Endodermal cell (in vitro differentiated cells): ENCODE data around the gene ATXN7L3. TPM values are rescaled to one million over a fixed set of nuclear protein-coding genes. Genes with fewer than 3 reads are reported as not detected.

Experiments
- DNase-seq: peaks from one replicate; pipeline ENCODE4 v3.0.0-alpha.2; 2017
- H3K27ac ChIP-seq: 2 replicates; pipeline ENCODE4 v1.5.1; 2013; ENCODE audit warnings: mild to moderate bottlenecking, low read depth, low read length, moderate library complexity
- H3K27me3 ChIP-seq: 2 replicates; pipeline ENCODE4 v1.6.1; 2013; ENCODE audit warnings: mild to moderate bottlenecking, low read length, moderate library complexity; ENCODE audit not compliant: insufficient read depth, control insufficient read depth, poor library complexity, severe bottlenecking
- H3K36me3 ChIP-seq: 2 replicates; pipeline ENCODE4 v1.7.0; 2013; ENCODE audit warnings: mild to moderate bottlenecking, low read length, moderate library complexity; ENCODE audit not compliant: control insufficient read depth, insufficient read depth
- H3K4me1 ChIP-seq: one replicate; pipeline ENCODE4 v1.7.0; 2013; ENCODE audit warnings: low read length; ENCODE audit not compliant: control insufficient read depth, insufficient read depth
- H3K4me3 ChIP-seq: 2 replicates; pipeline ENCODE4 v1.5.1; 2013; ENCODE audit warnings: mild to moderate bottlenecking, low read length, moderate library complexity
- H3K9ac ChIP-seq: 2 replicates; pipeline ENCODE4 v1.6.1; 2013; ENCODE audit warnings: mild to moderate bottlenecking, low read length, moderate library complexity; ENCODE audit not compliant: poor library complexity, severe bottlenecking; ENCODE audit errors: extremely low read depth
- H3K9me3 ChIP-seq: 2 replicates; pipeline ENCODE4 v1.6.1; 2013; ENCODE audit warnings: mild to moderate bottlenecking, low read length, moderate library complexity; ENCODE audit not compliant: control insufficient read depth
- H3K27ac Mint-ChIP-seq: 2 replicates; pipeline ENCODE4 v1.8.0; 2020; ENCODE audit warnings: mixed read lengths
- H3K27me3 Mint-ChIP-seq: 2 replicates; pipeline ENCODE4 v1.8.0; 2021; ENCODE audit warnings: mild to moderate bottlenecking, mixed read lengths; ENCODE audit not compliant: insufficient read depth
- H3K36me3 Mint-ChIP-seq: 2 replicates; pipeline ENCODE4 v1.8.0; 2020; ENCODE audit warnings: low read depth, mixed read lengths
- H3K4me1 Mint-ChIP-seq: 2 replicates; pipeline ENCODE4 v1.8.0; 2020; ENCODE audit warnings: mixed read lengths
- H3K4me3 Mint-ChIP-seq: 2 replicates; pipeline ENCODE4 v1.8.0; 2020; ENCODE audit warnings: mild to moderate bottlenecking, moderate library complexity, mixed read lengths
- H3K9me3 Mint-ChIP-seq: 2 replicates; pipeline ENCODE4 v1.8.0; 2020; ENCODE audit warnings: mild to moderate bottlenecking, mixed read lengths
- WGBS, 2 experiments: methylation state at CpG; one replicate each; pipeline versions ENCODE4 v1.1.5 to v1.1.7; 2013; ENCODE audit warnings: missing lambda C conversion rate in 2 of 2, mixed read lengths in 1 of 2; ENCODE audit not compliant: insufficient coverage in 1 of 2, insufficient read length in 1 of 2; 5-methylcytosine and 5-hydroxymethylcytosine counted together
- total RNA-seq, 2 donors: library from RNA; stranded (reverse); fragmentation: NEBNext Ultra II Directional in 1 of 2; extraction: Animal tissue kit (Norgen Biotek cat#: 25700) in 1 of 2; gene quantifications; 2 replicates in 1 of 2; 3 replicates in 1 of 2; pipeline ENCODE4 v1.2.1, GENCODE V29; 2021
- TF ChIP-seq, protein P1 (sequence below): fragments of 200-600 bp; sonication (generic); conservative IDR thresholded peaks from 2 replicates; pipeline ENCODE4 v1.5.0; 2021; ENCODE audit warnings: antibody characterized with exemption, mild to moderate bottlenecking

Gene ATXN7L3
- total RNA-seq, 2 donors from 2014 or later: 118 to 144 TPM

DNA sequence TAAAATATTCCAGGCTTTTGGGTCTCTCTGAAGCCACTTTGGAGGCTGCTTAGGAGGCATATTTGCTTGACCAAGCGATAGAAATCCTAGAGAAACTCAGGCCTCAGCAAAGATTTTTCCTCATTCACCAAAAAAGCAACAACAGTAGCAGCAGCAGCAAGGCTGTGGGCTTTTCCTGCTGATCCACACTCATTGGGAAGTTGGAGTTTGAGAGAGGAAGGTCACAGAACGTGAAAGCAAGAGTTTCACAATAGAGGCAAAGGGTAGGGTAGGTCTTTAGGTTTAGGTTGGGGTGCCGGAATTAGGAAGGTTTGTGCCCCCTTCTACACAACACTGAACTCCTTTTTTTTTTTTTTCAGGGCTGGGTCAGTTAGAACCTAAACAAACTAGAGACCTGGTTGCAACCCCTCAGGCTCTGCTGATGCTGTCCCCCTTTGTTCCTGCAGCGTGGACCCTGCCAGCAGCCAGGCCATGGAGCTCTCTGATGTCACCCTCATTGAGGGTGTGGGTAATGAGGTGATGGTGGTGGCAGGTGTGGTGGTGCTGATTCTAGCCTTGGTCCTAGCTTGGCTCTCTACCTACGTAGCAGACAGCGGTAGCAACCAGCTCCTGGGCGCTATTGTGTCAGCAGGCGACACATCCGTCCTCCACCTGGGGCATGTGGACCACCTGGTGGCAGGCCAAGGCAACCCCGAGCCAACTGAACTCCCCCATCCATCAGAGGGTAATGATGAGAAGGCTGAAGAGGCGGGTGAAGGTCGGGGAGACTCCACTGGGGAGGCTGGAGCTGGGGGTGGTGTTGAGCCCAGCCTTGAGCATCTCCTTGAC is 10.9 kb downstream of the ATXN7L3 start:
- Histone ChIP-seq H3K27me3 (no peaks in the 10 kb centered on the region), H3K27ac (no peak overlapping the region), H3K9me3 (no peaks in the 10 kb centered on the region), H3K4me3 (peak overlapping the region; percentile 88), H3K36me3 (peaks cover 36% of the 10 kb centered on the region), H3K9ac (no peak overlapping the region), H3K4me1 (peaks cover 6% of the 10 kb centered on the region)
- Mint-ChIP-seq H3K36me3 (peaks cover 25% of the 10 kb centered on the region), H3K27me3 (no peaks in the 10 kb centered on the region), H3K9me3 (no peaks in the 10 kb centered on the region), H3K4me1 (peaks cover 15% of the 10 kb centered on the region), H3K4me3 (peak overlapping the region; percentile 96), H3K27ac (peak overlapping the region; percentile 99)
- TF ChIP-seq, protein P1, sequence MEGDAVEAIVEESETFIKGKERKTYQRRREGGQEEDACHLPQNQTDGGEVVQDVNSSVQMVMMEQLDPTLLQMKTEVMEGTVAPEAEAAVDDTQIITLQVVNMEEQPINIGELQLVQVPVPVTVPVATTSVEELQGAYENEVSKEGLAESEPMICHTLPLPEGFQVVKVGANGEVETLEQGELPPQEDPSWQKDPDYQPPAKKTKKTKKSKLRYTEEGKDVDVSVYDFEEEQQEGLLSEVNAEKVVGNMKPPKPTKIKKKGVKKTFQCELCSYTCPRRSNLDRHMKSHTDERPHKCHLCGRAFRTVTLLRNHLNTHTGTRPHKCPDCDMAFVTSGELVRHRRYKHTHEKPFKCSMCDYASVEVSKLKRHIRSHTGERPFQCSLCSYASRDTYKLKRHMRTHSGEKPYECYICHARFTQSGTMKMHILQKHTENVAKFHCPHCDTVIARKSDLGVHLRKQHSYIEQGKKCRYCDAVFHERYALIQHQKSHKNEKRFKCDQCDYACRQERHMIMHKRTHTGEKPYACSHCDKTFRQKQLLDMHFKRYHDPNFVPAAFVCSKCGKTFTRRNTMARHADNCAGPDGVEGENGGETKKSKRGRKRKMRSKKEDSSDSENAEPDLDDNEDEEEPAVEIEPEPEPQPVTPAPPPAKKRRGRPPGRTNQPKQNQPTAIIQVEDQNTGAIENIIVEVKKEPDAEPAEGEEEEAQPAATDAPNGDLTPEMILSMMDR: no peak
- 94 to 100% methylated on average over 1 to 11 of the region's 12 CpGs for WGBS, 2 experiments
- no peak for DNase-seq

DNA sequence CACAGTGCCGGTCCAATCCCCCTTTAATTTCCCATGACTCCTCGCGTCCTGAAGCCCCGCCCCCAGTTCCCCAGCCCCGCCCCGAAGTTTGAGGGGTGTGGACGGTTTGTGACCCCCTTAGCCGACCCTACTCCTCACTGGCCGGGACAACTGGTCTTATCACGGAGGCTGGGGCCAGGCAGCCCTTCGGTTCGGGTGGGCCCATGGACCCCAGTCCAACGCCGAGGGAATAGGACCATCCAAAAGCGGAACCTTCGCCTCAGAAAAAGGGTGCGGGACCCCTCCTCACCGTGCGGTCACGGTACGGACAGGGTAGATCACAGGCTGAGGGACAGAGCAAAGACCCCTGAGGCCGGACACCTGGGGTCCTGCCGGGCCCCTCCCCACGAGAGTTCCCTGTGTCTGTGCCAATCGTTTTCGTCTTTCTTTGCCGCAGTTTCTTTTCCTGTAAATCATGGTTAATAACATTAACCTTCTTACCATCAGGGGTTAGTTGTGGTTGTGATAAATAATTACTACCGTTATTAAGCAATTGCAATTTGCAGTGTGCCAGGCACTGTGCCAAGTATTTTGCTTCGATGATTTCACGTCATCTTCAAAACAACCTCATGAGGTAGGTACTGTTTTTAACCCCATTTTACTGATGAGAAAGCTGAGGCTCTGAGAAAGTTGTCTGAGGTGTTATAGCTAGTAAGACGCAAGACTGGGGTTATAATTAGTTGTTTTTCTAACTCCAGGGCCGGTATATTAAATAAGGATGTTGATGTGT is 12.4 kb downstream of the ATXN7L3 start:
- Histone ChIP-seq H3K27ac (no peak overlapping the region), H3K27me3 (no peaks in the 10 kb centered on the region), H3K36me3 (peaks cover 36% of the 10 kb centered on the region), H3K9ac (peak overlapping the region; percentile 72), H3K9me3 (no peaks in the 10 kb centered on the region), H3K4me1 (peaks cover 2% of the 10 kb centered on the region), H3K4me3 (peak overlapping the region; percentile 88)
- H3K4me3 Mint-ChIP-seq: peak overlapping the region; percentile 96
- H3K27me3 Mint-ChIP-seq: no peaks in the 10 kb centered on the region
- H3K4me1 Mint-ChIP-seq: peaks cover 8% of the 10 kb centered on the region
- TF ChIP-seq, protein P1: no peak
- no peaks in the 10 kb centered on the region for H3K9me3 Mint-ChIP-seq
- WGBS, 2 experiments: 11 to 14% methylated on average over 20 to 31 of the region's 32 CpGs
- H3K27ac Mint-ChIP-seq: peak overlapping the region; percentile 99
- peaks cover 28% of the 10 kb centered on the region for H3K36me3 Mint-ChIP-seq
- no peak for DNase-seq

DNA sequence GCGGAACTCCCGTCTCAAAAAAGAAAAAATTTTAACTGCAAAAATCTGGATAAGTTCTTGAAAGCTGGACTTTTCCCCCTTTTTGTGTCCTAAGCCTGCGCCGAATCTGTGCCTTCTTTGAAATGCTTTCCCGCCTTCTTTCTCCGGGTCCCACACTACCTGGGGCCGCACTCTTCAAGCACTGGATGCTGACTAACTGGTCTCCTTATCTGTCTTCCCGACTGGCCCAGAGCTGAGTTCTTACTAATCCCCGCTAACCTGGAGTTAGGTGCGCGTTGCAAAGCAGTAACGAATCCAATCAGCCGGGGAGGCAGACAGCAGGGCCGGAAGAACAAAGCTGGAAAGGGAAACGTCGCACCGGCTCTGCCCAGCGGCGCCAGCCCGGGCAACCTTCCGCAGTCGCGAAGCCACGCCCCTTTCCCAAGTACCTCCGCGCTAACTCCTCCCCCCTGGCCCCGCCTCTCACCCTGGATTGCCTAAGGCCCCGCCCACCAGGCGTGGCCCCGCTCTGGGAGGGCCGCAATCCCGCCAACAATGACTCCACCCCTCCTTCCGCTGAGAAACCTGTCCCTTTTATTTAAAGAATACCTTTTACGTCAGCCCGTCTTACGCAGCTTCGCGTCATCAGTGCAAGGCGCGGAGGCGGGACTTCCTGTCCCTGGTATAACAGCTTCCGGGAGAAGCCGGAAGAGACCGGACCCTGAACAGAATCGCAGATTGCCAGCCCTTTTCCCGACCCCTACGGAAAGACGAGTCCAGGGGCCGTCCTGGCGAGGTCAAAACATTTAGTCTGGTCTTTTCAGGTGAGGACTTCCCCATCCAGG is 13.2 kb downstream of the ATXN7L3 start, which contains the start of gene TMUB2:
Gene TMUB2, plus strand, starts transcription at position 666 of the 824 bp plus-strand sequence. CDS start 737 bp downstream, outside the sequence.
- Mint-ChIP-seq H3K36me3 (peaks cover 36% of the 10 kb centered on the region), H3K4me1 (peaks cover 6% of the 10 kb centered on the region), H3K27me3 (no peaks in the 10 kb centered on the region), H3K9me3 (peaks cover 7% of the 10 kb centered on the region), H3K4me3 (peak within 1 kb of the TSS; percentile 96), H3K27ac (peak within 1 kb of the TSS; percentile 99)
- WGBS, 2 experiments: 0% methylated on average over 35 to 50 of the region's 50 CpGs
- H3K27ac ChIP-seq: peak within 1 kb of the TSS; percentile 96
- H3K36me3 ChIP-seq: peaks cover 43% of the 10 kb centered on the region
- DNase-seq: peak; percentile 100
- TF ChIP-seq, protein P1: no peak
- H3K27me3 ChIP-seq: no peaks in the 10 kb centered on the region
- H3K4me3 ChIP-seq: peak within 1 kb of the TSS; percentile 88
- peaks cover 8% of the 10 kb centered on the region for H3K9me3 ChIP-seq
- no peaks in the 10 kb centered on the region for H3K4me1 ChIP-seq
- H3K9ac ChIP-seq: peak within 1 kb of the TSS; percentile 93
